HG02798 (cell line): ENCODE results near the gene SAP30L.
A peak's percentile ranks its signal among the peaks of the same experiment; 100 is the strongest.

Source experiments
- ATAC-seq: cut with Tn5 transposase; IDR thresholded peaks from one replicate; pipeline ENCODE4 v1.9.1; 2021; ENCODE audit warnings: mild to moderate bottlenecking; ENCODE audit not compliant: unreplicated experiment, poor library complexity

SAP30L gene

GRCh38 chr5:154479160-154479943 lies 33.6 kb downstream of the SAP30L start:
- ATAC-seq: no peak

- no peak for ATAC-seq
Measured at GRCh38 chr5:154479944-154480750, 34.4 kb downstream of the SAP30L start.

GRCh38 chr5:154480847-154481246 lies 35.0 kb downstream of the SAP30L start:
- ATAC-seq: no peak

- ATAC-seq: no peak
Measured at GRCh38 chr5:154481584-154482381, 36.0 kb downstream of the SAP30L start.

- no peak for ATAC-seq
Measured at GRCh38 chr5:154482528-154483449, 37.0 kb downstream of the SAP30L start.

- no peak for ATAC-seq
Measured at GRCh38 chr5:154483654-154484392, 38.0 kb downstream of the SAP30L start.

GRCh38 chr5:154484393-154485095 lies 38.7 kb downstream of the SAP30L start:
- ATAC-seq: no peak

- no peak for ATAC-seq
Measured at GRCh38 chr5:154485096-154485491, 39.3 kb downstream of the SAP30L start.

- no peak for ATAC-seq
Measured at GRCh38 chr5:154485850-154486426, 40.1 kb downstream of the SAP30L start.

GRCh38 chr5:154486427-154486866 lies 40.6 kb downstream of the SAP30L start:
- ATAC-seq: no peak

- peak; percentile 99 for ATAC-seq
Measured at GRCh38 chr5:154487541-154487940, 41.7 kb downstream of the SAP30L start.

- no peak for ATAC-seq
Measured at GRCh38 chr5:154491941-154492340, 46.1 kb downstream of the SAP30L start.

GRCh38 chr5:154493274-154493673 lies 47.5 kb downstream of the SAP30L start:
- ATAC-seq: no peak

- no peak for ATAC-seq
Measured at GRCh38 chr5:154494036-154494435, 48.2 kb downstream of the SAP30L start.

- no peak for ATAC-seq
Measured at GRCh38 chr5:154498591-154498990, 52.8 kb downstream of the SAP30L start.

- ATAC-seq: no peak
Measured at GRCh38 chr5:154498994-154499393, 53.2 kb downstream of the SAP30L start.

GRCh38 chr5:154501566-154501965 lies 55.8 kb downstream of the SAP30L start:
- ATAC-seq: no peak

GRCh38 chr5:154502180-154502579 lies 56.4 kb downstream of the SAP30L start:
- no peak for ATAC-seq
